PC-9 (cell line): ENCODE measurements around the gene CHEK1. TPM values are rescaled to one million over a fixed set of nuclear protein-coding genes. Genes with fewer than 3 reads are reported as not detected.

ENCODE experiments used
- BruUV-seq: library from RNA; stranded (reverse); fragments of 400-500 nt; replicated peaks from 2 replicates; lab custom pipeline; 2021; lab: Mats Ljungman, UMichigan
- CTCF ChIA-PET: fragments of 300-600 bp; sonication (Branson Sonifier 250); formaldehyde crosslinking; loops from one replicate; lab custom pipeline; 2022; ENCODE audit warnings: antibody characterized with exemption; lab: Charles Lee
- POLR2A ChIA-PET: fragments of 300-600 bp; sonication (Branson Sonifier 250); formaldehyde crosslinking; loops from one replicate; lab custom pipeline; 2022; ENCODE audit warnings: antibody characterized with exemption; ENCODE audit not compliant: unreplicated experiment; lab: Charles Lee
- DNase-seq, 2 experiments: peaks; one replicate each; pipeline versions ENCODE4 v3.0.0 to v3.0.0-alpha.2; 2015 to 2022; ENCODE audit warnings: mixed read lengths in 1 of 2
- H2AFZ ChIP-seq: fragments of 200-600 bp; sonication (generic); 2 replicates; pipeline ENCODE4 v1.8.1; 2017; ENCODE audit warnings: antibody characterized with exemption
- H3F3A ChIP-seq: fragments of 200-600 bp; sonication (generic); 2 replicates; pipeline ENCODE4 v1.8.1; 2017; ENCODE audit warnings: antibody characterized with exemption, mild to moderate bottlenecking, low read depth; ENCODE audit not compliant: insufficient read depth
- H3K27ac ChIP-seq: fragments of 200-600 bp; sonication (generic); 2 replicates; pipeline ENCODE4 v1.6.1; 2016; ENCODE audit warnings: mixed run types
- H3K27me3 ChIP-seq: fragments of 200-600 bp; sonication (generic); 2 replicates; pipeline ENCODE4 v1.6.1; 2016; ENCODE audit warnings: low read depth, mixed run types; ENCODE audit not compliant: insufficient read depth
- H3K36me3 ChIP-seq: fragments of 200-600 bp; sonication (generic); 2 replicates; pipeline ENCODE4 v1.6.1; 2016; ENCODE audit warnings: low read depth, mixed run types
- H3K4me1 ChIP-seq: fragments of 200-600 bp; sonication (generic); replicated peaks from 2 replicates; pipeline ENCODE4 v1.6.1; 2016; ENCODE audit warnings: mixed run types; ENCODE audit not compliant: insufficient read depth
- H3K4me2 ChIP-seq: fragments of 200-600 bp; sonication (generic); 2 replicates; pipeline ENCODE4 v1.6.1; 2017; ENCODE audit warnings: mixed run types
- H3K4me3 ChIP-seq: fragments of 200-600 bp; sonication (generic); 2 replicates; pipeline ENCODE4 v1.6.1; 2016; ENCODE audit warnings: mixed run types
- H3K79me2 ChIP-seq: fragments of 200-600 bp; sonication (generic); 2 replicates; pipeline ENCODE4 v1.6.1; 2017; ENCODE audit warnings: low read depth, mixed run types
- H3K9me2 ChIP-seq: fragments of 200-600 bp; sonication (generic); 2 replicates; pipeline ENCODE4 v1.8.1; 2017; ENCODE audit warnings: mild to moderate bottlenecking; ENCODE audit not compliant: insufficient read depth
- H3K9me3 ChIP-seq: fragments of 200-600 bp; sonication (generic); 2 replicates; pipeline ENCODE4 v1.8.1; 2016; ENCODE audit warnings: low read depth; ENCODE audit not compliant: insufficient read depth
- H4K20me1 ChIP-seq: fragments of 200-600 bp; sonication (generic); 2 replicates; pipeline ENCODE4 v1.8.1; 2017; ENCODE audit not compliant: insufficient read depth
- CTCF ChIP-seq: fragments of 200-600 bp; sonication (generic); conservative IDR thresholded peaks from 2 replicates; pipeline ENCODE4 v1.6.1; 2017; ENCODE audit warnings: mixed run types, antibody characterized with exemption, mild to moderate bottlenecking, moderate library complexity
- EZH2 ChIP-seq: fragments of 200-600 bp; sonication (generic); IDR thresholded peaks from 2 replicates; pipeline ENCODE4 v1.8.0; 2017; ENCODE audit warnings: antibody characterized with exemption, low read depth
- intact Hi-C: fragments of 100-400 bp; cut with micrococcal nuclease; formaldehyde crosslinking; loops from one replicate; pipeline ENCODE4 v1.10.0; 2022; ENCODE audit not compliant: unreplicated experiment
- total RNA-seq: library from RNA; stranded (reverse); gene quantifications from 2 replicates; pipeline ENCODE4 v1.2.3, GENCODE V29; 2021

CHEK1 gene
- total RNA-seq, 1 experiment from 2014 or later: 36.5 TPM

- Histone ChIP-seq H3K79me2 (no peaks in the 10 kb centered on the region), H3K4me3 (no peak overlapping the region), H3K27ac (no peak overlapping the region), H3K36me3 (no peaks in the 10 kb centered on the region), H3K27me3 (no peaks in the 10 kb centered on the region), H4K20me1 (no peaks in the 10 kb centered on the region), H3K4me1 (no peaks in the 10 kb centered on the region), H3K4me2 (no peak overlapping the region), H2AFZ (no peak overlapping the region), H3K9me2 (no peaks in the 10 kb centered on the region), H3F3A (no peaks in the 10 kb centered on the region), H3K9me3 (no peaks in the 10 kb centered on the region)
- intact Hi-C loops: no loop called here
- no peak for DNase-seq
- no TSS peak for BruUV-seq
- CTCF ChIA-PET: no interaction called here
- POLR2A ChIA-PET: no interaction called here
- no peak for TF ChIP-seq EZH2
- no peak for TF ChIP-seq CTCF
Measured at GRCh38 chr11:125679837-125680236, 54.9 kb downstream of the CHEK1 start.

DNA sequence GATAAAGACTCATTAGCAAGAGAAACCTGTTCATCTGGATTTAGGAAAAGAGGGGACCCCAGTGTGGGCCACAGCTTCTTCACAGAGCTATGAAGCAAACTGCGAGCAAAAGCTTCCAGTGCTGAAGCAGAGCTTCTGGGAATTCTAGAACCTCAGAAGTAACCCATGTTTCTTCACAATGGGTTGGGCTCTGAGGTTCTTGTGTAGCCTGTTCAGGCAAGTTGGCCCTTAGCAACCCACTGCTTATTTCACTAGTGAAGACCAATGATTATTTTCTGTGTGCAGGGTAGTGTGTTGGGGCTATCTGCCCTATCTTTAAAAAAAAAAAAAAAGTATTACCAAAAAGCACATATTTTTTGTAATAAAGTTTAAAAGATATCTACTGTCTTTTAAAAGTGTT lies 55.8 kb downstream of the CHEK1 start, which contains the start of gene ACRV1:
Gene ACRV1 (minus strand): TSS at position 101 of the 400 bp plus-strand sequence. CDS start 67 bp downstream, at position 34.
- H3K27me3 ChIP-seq: no peaks in the 10 kb centered on the region
- no peak for DNase-seq
- H3K9me3 ChIP-seq: no peaks in the 10 kb centered on the region
- no peaks in the 10 kb centered on the region for H3K79me2 ChIP-seq
- CTCF ChIA-PET: no interaction called here
- POLR2A ChIA-PET: no interaction called here
- BruUV-seq: no TSS peak
- no peaks in the 10 kb centered on the region for H3F3A ChIP-seq
- no peak within 1 kb of the TSS for H3K27ac ChIP-seq
- H3K4me1 ChIP-seq: no peaks in the 10 kb centered on the region
- H3K4me2 ChIP-seq: no peak within 1 kb of the TSS
- no peak within 1 kb of the TSS for H3K4me3 ChIP-seq
- no peaks in the 10 kb centered on the region for H3K9me2 ChIP-seq
- intact Hi-C loops: no loop called here
- no peaks in the 10 kb centered on the region for H4K20me1 ChIP-seq
- TF ChIP-seq CTCF (no peak), EZH2 (no peak)
- no peak within 1 kb of the TSS for H2AFZ ChIP-seq
- H3K36me3 ChIP-seq: no peaks in the 10 kb centered on the region

GRCh38 chr11:125685228-125685627 lies 60.3 kb downstream of the CHEK1 start:
- H3K9me3 ChIP-seq: no peaks in the 10 kb centered on the region
- no TSS peak for BruUV-seq
- H3K27ac ChIP-seq: no peak overlapping the region
- TF ChIP-seq EZH2 (no peak), CTCF (no peak)
- no peaks in the 10 kb centered on the region for H4K20me1 ChIP-seq
- intact Hi-C loops: no loop called here
- ChIA-PET CTCF (no interaction called here), POLR2A (no interaction called here)
- no peak for DNase-seq
- H3K36me3 ChIP-seq: no peaks in the 10 kb centered on the region
- no peak overlapping the region for H2AFZ ChIP-seq
- no peak overlapping the region for H3K4me2 ChIP-seq
- H3K4me1 ChIP-seq: no peaks in the 10 kb centered on the region
- no peaks in the 10 kb centered on the region for H3K27me3 ChIP-seq
- no peak overlapping the region for H3K4me3 ChIP-seq
- no peaks in the 10 kb centered on the region for H3K9me2 ChIP-seq
- H3K79me2 ChIP-seq: no peaks in the 10 kb centered on the region
- H3F3A ChIP-seq: no peaks in the 10 kb centered on the region
